CD1c-positive myeloid dendritic cell (primary cell): ENCODE measurements around the gene SNX13.

ENCODE experiments used
- DNase-seq: peaks from one replicate; pipeline ENCODE4 v3.0.0-alpha.2; 2016; ENCODE audit errors: extremely low spot score

Gene SNX13

GRCh38 chr7:17940302-17940883 is at the start of gene SNX13:
Gene SNX13 (minus strand): TSS chr7:17940494. CDS start chr7:17940295, 199 bp downstream.
- peak; percentile 97 for DNase-seq

GRCh38 chr7:17989546-17989945 is 49.3 kb upstream of the SNX13 start:
- no peak for DNase-seq

GRCh38 chr7:17988858-17989257 is 48.6 kb upstream of the SNX13 start:
- DNase-seq: no peak

- DNase-seq: no peak
Measured at GRCh38 chr7:17988141-17988540, 47.8 kb upstream of the SNX13 start.

GRCh38 chr7:17986851-17987250 is 46.6 kb upstream of the SNX13 start:
- no peak for DNase-seq

GRCh38 chr7:17985473-17986239 is 45.4 kb upstream of the SNX13 start:
- no peak for DNase-seq

- peak; percentile 32 for DNase-seq
Measured at GRCh38 chr7:17984288-17984687, 44.0 kb upstream of the SNX13 start.

GRCh38 chr7:17983221-17984062 is 43.1 kb upstream of the SNX13 start:
- DNase-seq: peak; percentile 93

- no peak for DNase-seq
Measured at GRCh38 chr7:17976952-17977351, 36.7 kb upstream of the SNX13 start.

GRCh38 chr7:17971411-17971810 is 31.1 kb upstream of the SNX13 start:
- DNase-seq: no peak

GRCh38 chr7:17968791-17969715 is 28.8 kb upstream of the SNX13 start:
- DNase-seq: no peak

GRCh38 chr7:17966706-17967105 is 26.4 kb upstream of the SNX13 start:
- no peak for DNase-seq

- no peak for DNase-seq
Measured at GRCh38 chr7:17965603-17966002, 25.3 kb upstream of the SNX13 start.

GRCh38 chr7:17963281-17963680 is 23.0 kb upstream of the SNX13 start:
- DNase-seq: no peak

GRCh38 chr7:17962652-17963051 is 22.4 kb upstream of the SNX13 start:
- DNase-seq: no peak

GRCh38 chr7:17957871-17958270 is 17.6 kb upstream of the SNX13 start:
- DNase-seq: no peak

GRCh38 chr7:17952387-17952786 is 12.1 kb upstream of the SNX13 start:
- no peak for DNase-seq

- DNase-seq: no peak
Measured at GRCh38 chr7:17951742-17952254, 11.5 kb upstream of the SNX13 start.

GRCh38 chr7:17948526-17949238 is 8.4 kb upstream of the SNX13 start:
- DNase-seq: no peak

GRCh38 chr7:17947620-17948019 is 7.3 kb upstream of the SNX13 start:
- DNase-seq: peak; percentile 18

- DNase-seq: peak; percentile 59
Measured at GRCh38 chr7:17946591-17946990, 6.3 kb upstream of the SNX13 start.
